Retinal pigment epithelial cell (primary cell): ENCODE results near the gene ETFB.

Source experiments
- DNase-seq: peaks from one replicate; pipeline ENCODE4 v3.0.0-alpha.2; 2010; ENCODE audit warnings: low read depth
- H3K4me3 ChIP-seq: 2 replicates; pipeline ENCODE4 v1.5.1; 2011; ENCODE audit warnings: mild to moderate bottlenecking, low read length, control low read depth, moderate library complexity
- TF ChIP-seq, protein P1 (sequence below): conservative IDR thresholded peaks from 2 replicates; pipeline ENCODE4 v1.5.1; 2011; ENCODE audit warnings: low read depth, low read length, control low read depth, inconsistent platforms

The ETFB gene

DNA sequence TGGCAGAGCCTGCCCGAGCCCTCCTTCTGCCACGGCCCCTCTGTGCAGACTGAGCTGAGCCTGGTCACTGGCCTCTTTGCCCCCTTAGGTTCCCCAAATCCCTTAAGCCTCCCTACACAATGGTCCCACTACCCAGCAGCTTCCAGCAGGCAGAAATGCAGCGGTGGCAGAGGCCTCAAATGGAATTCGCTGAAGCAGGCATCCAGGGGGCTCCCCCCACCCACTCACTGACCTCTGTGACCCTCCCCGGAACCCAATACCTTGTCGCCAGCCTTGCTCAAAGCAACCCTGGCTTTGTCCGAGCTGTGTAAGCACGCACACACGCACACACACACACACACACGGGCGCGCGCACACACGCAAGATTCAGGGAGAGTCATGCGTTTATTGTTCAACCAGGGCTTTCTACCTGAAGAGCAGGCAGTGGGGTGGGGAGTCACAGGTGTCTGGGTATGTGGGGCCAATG lies 21.8 kb upstream of the ETFB start, which contains the start of gene LIM2:
Gene LIM2, minus strand, starts transcription at position 51 of the 466 bp plus-strand sequence. CDS start 531 bp downstream, outside the sequence.
- DNase-seq: no peak
- no peak within 1 kb of the TSS for H3K4me3 ChIP-seq
- TF ChIP-seq, protein P1, sequence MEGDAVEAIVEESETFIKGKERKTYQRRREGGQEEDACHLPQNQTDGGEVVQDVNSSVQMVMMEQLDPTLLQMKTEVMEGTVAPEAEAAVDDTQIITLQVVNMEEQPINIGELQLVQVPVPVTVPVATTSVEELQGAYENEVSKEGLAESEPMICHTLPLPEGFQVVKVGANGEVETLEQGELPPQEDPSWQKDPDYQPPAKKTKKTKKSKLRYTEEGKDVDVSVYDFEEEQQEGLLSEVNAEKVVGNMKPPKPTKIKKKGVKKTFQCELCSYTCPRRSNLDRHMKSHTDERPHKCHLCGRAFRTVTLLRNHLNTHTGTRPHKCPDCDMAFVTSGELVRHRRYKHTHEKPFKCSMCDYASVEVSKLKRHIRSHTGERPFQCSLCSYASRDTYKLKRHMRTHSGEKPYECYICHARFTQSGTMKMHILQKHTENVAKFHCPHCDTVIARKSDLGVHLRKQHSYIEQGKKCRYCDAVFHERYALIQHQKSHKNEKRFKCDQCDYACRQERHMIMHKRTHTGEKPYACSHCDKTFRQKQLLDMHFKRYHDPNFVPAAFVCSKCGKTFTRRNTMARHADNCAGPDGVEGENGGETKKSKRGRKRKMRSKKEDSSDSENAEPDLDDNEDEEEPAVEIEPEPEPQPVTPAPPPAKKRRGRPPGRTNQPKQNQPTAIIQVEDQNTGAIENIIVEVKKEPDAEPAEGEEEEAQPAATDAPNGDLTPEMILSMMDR: no peak

DNA sequence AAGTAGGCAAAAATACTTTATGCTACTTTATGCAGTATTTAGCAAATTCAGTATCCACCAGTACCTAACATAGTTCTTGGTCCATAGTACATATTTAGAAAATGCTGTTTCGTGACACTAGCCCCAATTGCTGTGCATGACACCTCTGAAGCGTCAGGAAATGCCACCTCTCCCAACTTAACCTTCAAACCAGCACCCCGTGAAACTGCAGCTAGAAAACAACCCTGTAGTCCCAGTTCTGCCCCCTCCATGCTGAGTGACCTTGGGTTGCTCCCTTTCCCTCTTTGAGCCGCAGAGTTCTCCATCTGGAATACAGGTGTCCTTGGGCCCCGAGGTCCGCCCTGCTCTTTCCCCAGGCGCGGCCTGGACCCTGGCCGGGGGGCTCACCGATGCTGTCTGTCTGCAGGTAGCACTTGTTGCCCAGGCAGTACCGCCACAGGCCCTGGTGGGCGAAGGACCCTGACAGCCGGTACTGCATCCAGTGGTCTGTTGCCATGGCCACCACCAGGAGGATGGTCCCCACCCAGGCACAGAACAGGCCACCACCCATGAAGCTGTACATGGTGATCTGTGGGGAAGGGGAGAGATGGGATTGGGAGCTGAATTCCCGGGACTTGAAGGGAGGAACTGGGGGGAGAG lies 20.8 kb upstream of the ETFB start:
- TF ChIP-seq, protein P1: no peak

DNA sequence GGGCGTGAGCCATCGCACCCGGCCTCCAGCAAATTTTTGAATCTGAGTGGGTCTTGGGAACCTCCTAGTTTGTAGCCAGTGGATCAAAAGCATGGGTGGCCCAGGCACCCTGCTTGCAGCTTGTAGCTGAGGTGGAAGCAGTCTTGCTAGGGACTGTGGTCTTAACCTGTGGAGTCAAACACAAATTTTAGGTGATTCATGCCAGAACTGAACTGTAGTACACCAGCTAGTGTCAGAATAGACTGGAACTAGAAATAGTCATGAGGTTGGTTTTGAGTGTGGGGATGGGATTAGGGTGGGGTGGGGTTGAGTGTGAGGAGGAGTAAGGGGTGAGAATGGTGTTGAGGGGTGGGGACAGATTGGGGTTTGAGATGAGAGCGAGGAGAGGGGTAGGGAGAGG lies 15.8 kb upstream of the ETFB start:
- H3K4me3 ChIP-seq: no peak overlapping the region
- TF ChIP-seq, protein P1: no peak
- no peak for DNase-seq

More for the DNA sequence above, 20.8 kb upstream of the ETFB start:
- no peak overlapping the region for H3K4me3 ChIP-seq
- no peak for DNase-seq

DNA sequence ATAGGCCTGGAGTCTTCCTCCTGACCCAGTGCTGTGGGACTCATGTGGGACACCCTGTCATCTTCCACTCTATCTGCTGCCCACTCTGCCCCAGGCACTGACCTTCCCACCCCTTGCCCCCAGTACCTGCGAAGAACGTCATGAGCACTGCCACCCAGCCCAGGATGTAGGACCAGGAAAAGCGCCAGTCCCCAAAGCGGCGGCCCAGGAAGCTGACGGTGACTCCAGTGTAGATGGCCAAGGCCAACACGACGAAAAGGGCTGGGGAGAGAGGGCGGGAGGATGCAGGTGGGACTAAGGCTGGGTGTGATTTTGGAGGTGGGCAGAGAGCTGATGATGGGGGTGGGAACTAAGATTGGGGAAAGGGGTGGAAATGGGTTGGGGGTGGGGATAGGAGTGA lies 14.2 kb upstream of the ETFB start:
- H3K4me3 ChIP-seq: no peak overlapping the region
- no peak for DNase-seq
- TF ChIP-seq, protein P1: no peak

DNA sequence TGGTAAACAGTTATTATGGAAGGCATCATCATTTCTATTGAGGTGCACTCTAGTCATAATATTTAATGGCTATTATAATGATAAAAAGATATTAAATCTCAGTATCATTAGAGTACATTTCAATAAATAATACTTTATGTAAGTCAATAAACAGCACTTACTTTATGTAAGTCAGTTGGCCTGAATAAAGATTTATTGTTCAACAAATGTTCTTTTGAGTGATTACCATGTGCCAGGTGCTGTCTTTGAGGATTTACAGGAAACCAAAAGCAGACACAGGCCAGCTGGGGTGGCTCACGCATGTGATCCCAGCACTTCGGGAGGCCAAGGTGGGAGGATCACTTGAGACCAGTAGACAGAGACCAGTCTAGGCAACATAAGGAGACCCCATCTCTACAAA lies 11.2 kb upstream of the ETFB start:
- no peak overlapping the region for H3K4me3 ChIP-seq
- no peak for DNase-seq
- TF ChIP-seq, protein P1: no peak

DNA sequence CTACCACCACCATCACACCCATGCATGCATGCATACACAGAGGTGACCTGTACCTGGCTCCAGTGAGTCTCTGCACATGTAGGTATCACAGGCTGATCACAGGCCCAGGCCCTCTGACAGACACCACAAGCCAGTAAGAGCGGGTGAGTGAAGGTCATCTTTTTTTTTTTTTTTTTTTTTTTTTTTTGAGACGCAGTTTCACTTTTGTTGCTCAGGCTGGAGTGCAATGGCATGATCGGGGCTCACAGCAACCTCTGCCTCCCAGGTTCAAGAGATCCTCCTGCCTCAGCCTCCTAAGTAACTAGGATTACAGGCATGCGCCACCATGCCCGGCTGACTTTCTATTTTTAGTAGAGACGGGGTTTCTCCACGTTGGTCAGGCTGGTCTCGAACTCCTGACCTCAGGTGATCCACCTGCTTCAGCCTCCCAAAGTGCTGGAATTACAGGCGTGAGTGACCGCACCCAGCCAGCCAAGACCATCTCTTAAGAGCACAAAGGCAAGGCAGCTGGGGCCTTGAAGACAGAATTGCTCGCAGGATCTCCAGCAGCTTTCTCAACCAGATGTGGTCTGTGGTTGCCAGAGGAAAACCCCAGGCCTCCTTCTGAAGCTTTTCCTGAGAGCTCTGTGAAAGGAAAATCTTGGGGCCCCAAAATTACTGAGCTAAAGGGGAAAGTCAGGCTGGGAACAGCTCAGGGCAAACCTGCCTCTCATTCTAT lies 9.5 kb upstream of the ETFB start:
- DNase-seq: no peak
- TF ChIP-seq, protein P1: no peak
- no peak overlapping the region for H3K4me3 ChIP-seq
